NCI-H187 treated with DMSO at 0.1 percent for 48 hours (cell line): ENCODE measurements around the gene TLR1.
"Not testable (repeated sequence)": the region's sequence is repeated elsewhere in the genome, so short reads cannot be mapped to it uniquely, and the experiment has no call there.

Experiments used
- DNase-seq: peaks from one replicate; lab custom pipeline; 2025; lab: John Stamatoyannopoulos, UW

TLR1 gene

GRCh38 chr4:38774181-38774955 lies 30.2 kb downstream of the TLR1 start:
- DNase-seq = no peak

GRCh38 chr4:38770281-38770680 lies 34.3 kb downstream of the TLR1 start:
- not testable (repeated sequence) for DNase-seq

GRCh38 chr4:38769857-38770256 lies 34.7 kb downstream of the TLR1 start:
- DNase-seq = no peak

GRCh38 chr4:38769441-38769840 lies 35.1 kb downstream of the TLR1 start:
- no peak for DNase-seq

- DNase-seq = no peak
Observed at GRCh38 chr4:38768968-38769394, 35.6 kb downstream of the TLR1 start.

GRCh38 chr4:38766940-38767339 lies 37.7 kb downstream of the TLR1 start:
- not testable (repeated sequence) for DNase-seq

GRCh38 chr4:38765382-38765781 lies 39.2 kb downstream of the TLR1 start:
- no peak for DNase-seq

- DNase-seq = no peak
Observed at GRCh38 chr4:38764277-38764676, 40.3 kb downstream of the TLR1 start.

GRCh38 chr4:38762560-38762959 lies 42.0 kb downstream of the TLR1 start:
- DNase-seq = no peak

GRCh38 chr4:38759790-38760122 lies 44.8 kb downstream of the TLR1 start:
- no peak for DNase-seq

GRCh38 chr4:38759113-38759789 lies 45.3 kb downstream of the TLR1 start:
- DNase-seq = no peak

GRCh38 chr4:38757945-38758600 lies 46.5 kb downstream of the TLR1 start:
- no peak for DNase-seq

- no peak for DNase-seq
Observed at GRCh38 chr4:38752941-38753806, 51.4 kb downstream of the TLR1 start.

- DNase-seq = no peak
Observed at GRCh38 chr4:38752372-38752940, 52.1 kb downstream of the TLR1 start.

GRCh38 chr4:38751341-38752010 lies 53.1 kb downstream of the TLR1 start:
- DNase-seq = no peak

- DNase-seq = no peak
Observed at GRCh38 chr4:38749336-38749735, 55.3 kb downstream of the TLR1 start.

- DNase-seq = no peak
Observed at GRCh38 chr4:38747629-38748028, 57.0 kb downstream of the TLR1 start.
